ENCODE data around the gene GPR21. TPM values are rescaled to one million over a fixed set of nuclear protein-coding genes. Genes with fewer than 3 reads are reported as not detected.

GPR21 gene
- total RNA-seq, 2 experiments from 2014 or later, result 0.58 to 0.88 TPM

- CTCF ChIA-PET, result no interaction called here
- Mint-ChIP-seq H3K9me3 (no peaks in the 10 kb centered on the region), H3K27me3 (no peaks in the 10 kb centered on the region), H3K36me3 (ENCODE audit: low read depth) (peaks cover 14% of the 10 kb centered on the region), H3K4me3 (no peak overlapping the region), H3K27ac (no peak overlapping the region), H3K4me1 (no peaks in the 10 kb centered on the region)
- POLR2A ChIA-PET, result no interaction called here
- no peak for DNase-seq
Measured at GRCh38 chr9:123074628-123075027, 41.2 kb downstream of the GPR21 start.

DNA sequence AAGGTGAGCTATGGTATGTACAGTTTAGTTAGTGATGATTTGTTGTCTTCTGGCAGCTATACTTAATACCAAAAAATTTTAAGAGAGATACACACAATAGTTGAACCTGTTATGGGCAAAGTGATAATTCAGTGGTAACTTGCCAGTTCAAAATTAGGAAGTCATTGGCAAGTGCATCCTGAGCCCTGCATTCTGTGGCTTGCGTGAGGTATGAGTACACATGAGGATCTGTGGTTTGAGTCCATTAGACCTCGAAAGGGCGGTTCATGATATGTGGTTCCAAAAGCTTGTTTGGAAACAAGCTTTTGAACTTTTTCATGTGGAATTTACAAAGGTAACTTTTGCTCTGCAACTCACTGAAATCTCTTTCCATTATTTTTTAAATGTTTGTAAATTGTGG lies 47.0 kb downstream of the GPR21 start:
- DNase-seq, result no peak
- Mint-ChIP-seq H3K27me3 (no peaks in the 10 kb centered on the region), H3K27ac (no peak overlapping the region), H3K9me3 (no peaks in the 10 kb centered on the region), H3K4me1 (peaks cover 5% of the 10 kb centered on the region), H3K36me3 (ENCODE audit: low read depth) (peaks cover 23% of the 10 kb centered on the region), H3K4me3 (no peak overlapping the region)
- ChIA-PET CTCF (interaction anchor here (1.9 to 4.0 kb wide), 3 partner anchors 14 to 274 kb away, joined by 7 to 33 read pairs (median 7); no protein-coding TSS in a partner anchor), POLR2A (interaction anchor here (0.9 kb wide), 1 partner anchor 259 kb away, joined by 3 read pairs; no protein-coding TSS in a partner anchor)

DNA sequence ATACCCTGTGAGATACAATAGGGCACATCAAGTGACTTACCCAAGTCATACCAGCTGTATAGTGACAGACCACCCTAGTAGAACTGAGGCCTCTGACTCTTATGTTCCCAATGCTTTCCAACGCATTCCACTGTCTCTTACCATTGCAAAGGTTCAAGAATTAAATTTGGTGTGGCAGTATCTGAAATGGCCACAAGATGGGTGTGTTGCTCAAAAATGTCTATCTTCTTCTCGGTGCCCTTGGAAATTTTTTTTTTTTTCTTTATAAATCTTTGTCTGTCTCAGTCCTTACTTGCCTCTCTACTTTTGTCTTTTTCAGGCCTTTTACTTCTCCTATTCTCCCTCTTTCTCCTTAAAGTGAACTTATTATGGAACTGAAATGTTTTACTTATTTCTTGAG lies 48.4 kb downstream of the GPR21 start:
- H3K9me3 Mint-ChIP-seq, result no peaks in the 10 kb centered on the region
- ChIA-PET POLR2A (no interaction called here), CTCF (interaction anchor here (0.8 to 4.0 kb wide), 8 partner anchors 13 to 272 kb away, joined by 3 to 33 read pairs (median 4); no protein-coding TSS in a partner anchor)
- H3K36me3 Mint-ChIP-seq (ENCODE audit: low read depth), result peaks cover 28% of the 10 kb centered on the region
- no peak overlapping the region for H3K27ac Mint-ChIP-seq
- H3K27me3 Mint-ChIP-seq, result no peaks in the 10 kb centered on the region
- no peak for DNase-seq
- H3K4me1 Mint-ChIP-seq, result peaks cover 8% of the 10 kb centered on the region
- H3K4me3 Mint-ChIP-seq, result no peak overlapping the region

DNA sequence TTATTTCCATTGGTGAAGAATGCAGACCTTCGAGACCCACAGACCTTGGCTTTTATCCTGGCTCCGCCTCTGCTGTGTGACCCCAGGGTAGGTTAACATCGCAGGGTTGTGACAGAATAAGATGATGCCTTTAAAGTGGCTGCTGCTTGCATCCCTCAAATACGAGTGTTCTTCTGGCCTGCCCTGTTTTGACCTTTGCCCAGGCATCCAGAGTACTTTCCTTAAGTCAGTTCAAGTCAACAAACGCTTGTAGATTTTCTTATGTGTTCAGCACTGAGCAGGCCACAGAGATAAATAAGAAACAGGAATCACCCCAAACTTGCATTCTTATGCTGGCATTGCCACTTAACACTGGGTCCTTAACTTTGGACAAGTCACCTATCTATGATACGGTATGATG lies 50.2 kb downstream of the GPR21 start:
- peaks cover 8% of the 10 kb centered on the region for H3K4me1 Mint-ChIP-seq
- H3K36me3 Mint-ChIP-seq (ENCODE audit: low read depth), result peaks cover 25% of the 10 kb centered on the region
- H3K4me3 Mint-ChIP-seq, result no peak overlapping the region
- POLR2A ChIA-PET, result no interaction called here
- no peaks in the 10 kb centered on the region for H3K9me3 Mint-ChIP-seq
- no peaks in the 10 kb centered on the region for H3K27me3 Mint-ChIP-seq
- no peak for DNase-seq
- H3K27ac Mint-ChIP-seq, result no peak overlapping the region
- CTCF ChIA-PET, result interaction anchor here (1.2 kb wide), 1 partner anchor 10 kb away, joined by 3 read pairs; no protein-coding TSS in a partner anchor

DNA sequence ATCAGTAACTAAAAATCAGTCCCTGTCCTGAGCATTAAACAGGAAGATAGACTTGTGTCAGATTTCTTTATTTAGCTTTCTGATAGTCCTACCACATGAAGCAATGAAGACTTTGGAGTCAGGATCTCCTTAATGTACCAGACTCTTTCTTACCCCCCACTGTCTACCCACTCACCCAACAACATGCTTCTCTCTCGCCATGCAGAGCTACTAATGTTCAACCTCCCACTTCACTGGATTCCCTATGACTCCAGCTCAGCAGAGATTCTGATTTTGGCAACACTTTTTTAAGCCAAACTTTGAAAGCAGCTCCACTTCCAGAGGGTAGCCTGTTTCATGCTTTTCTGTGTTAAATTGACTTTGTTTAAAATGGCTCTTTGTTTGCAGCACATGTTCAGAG lies 50.8 kb downstream of the GPR21 start:
- H3K4me1 Mint-ChIP-seq, result peaks cover 8% of the 10 kb centered on the region
- POLR2A ChIA-PET, result no interaction called here
- no peaks in the 10 kb centered on the region for H3K27me3 Mint-ChIP-seq

More for the DNA sequence above, 50.8 kb downstream of the GPR21 start:
- Mint-ChIP-seq H3K4me3 (no peak overlapping the region), H3K36me3 (ENCODE audit: low read depth) (peaks cover 25% of the 10 kb centered on the region), H3K27ac (no peak overlapping the region), H3K9me3 (no peaks in the 10 kb centered on the region)
- no peak for DNase-seq
- CTCF ChIA-PET, result interaction anchor here (1.7 kb wide), 1 partner anchor 265 kb away, joined by 3 read pairs; no protein-coding TSS in a partner anchor

Other genes with a start within 250 kb of the GPR21 start
- gene OR5C1, start 244.7 kb upstream of the GPR21 start, total RNA-seq, result not detected
- gene OR1K1, start 233.5 kb upstream of the GPR21 start, total RNA-seq, result not detected
- 10 to 100 TPM; 23.0 to 24.2 TPM for gene PDCL, start 205.1 kb upstream of the GPR21 start, total RNA-seq
- gene RC3H2, start 128.3 kb upstream of the GPR21 start, total RNA-seq, result 10 to 100 TPM; 51.4 to 55.1 TPM
- gene ZBTB6, start 120.3 kb upstream of the GPR21 start, total RNA-seq, result 10 to 100 TPM; 12.1 to 12.7 TPM
- 1 to 10 TPM; 8.4 to 8.5 TPM for gene ZBTB26, start 102.2 kb upstream of the GPR21 start, total RNA-seq
- gene RABGAP1, start 92.6 kb upstream of the GPR21 start, total RNA-seq, result 10 to 100 TPM; 26.5 to 32.3 TPM
- gene STRBP, start 234.9 kb downstream of the GPR21 start, total RNA-seq, result 10 to 100 TPM; 20.4 to 22.6 TPM